Gastroesophageal sphincter (tissue), 4 donors: ENCODE data around the gene C1orf87. TPM values are rescaled to one million over a fixed set of nuclear protein-coding genes. Genes with fewer than 3 reads are reported as not detected.

ENCODE experiments used
- ATAC-seq: fragments of 150-250 bp; one replicate; pipeline ENCODE4 v1.9.1; 2016; ENCODE audit warnings: mild to moderate bottlenecking, moderate library complexity
- H3K27ac ChIP-seq, 4 donors: fragments of 200-600 bp; sonication (generic) in 3 of 4; 1 replicate in 3 of 4; 2 replicates in 1 of 4; pipeline ENCODE4 v1.5.1; 2016 to 2019
- H3K27me3 ChIP-seq: fragments of 200-600 bp; sonication (generic); one replicate; pipeline ENCODE4 v1.5.1; 2019
- H3K36me3 ChIP-seq, 2 donors: fragments of 200-600 bp; sonication (generic); one replicate each; pipeline ENCODE4 v1.5.1; 2019; ENCODE audit warnings: control low read depth in 1 of 2
- H3K4me1 ChIP-seq, 3 donors: fragments of 200-600 bp; sonication (generic); 1 replicate in 2 of 3; 2 replicates in 1 of 3; pipeline ENCODE4 v1.5.1; 2016 to 2019; ENCODE audit warnings: control low read depth in 2 of 3
- H3K4me3 ChIP-seq, 2 donors: fragments of 200-600 bp; sonication (generic); one replicate each; pipeline ENCODE4 v1.5.1; 2019; ENCODE audit warnings: mild to moderate bottlenecking in 1 of 2, moderate library complexity in 1 of 2
- H3K9me3 ChIP-seq, 3 donors: fragments of 200-600 bp; sonication (generic); one replicate each; pipeline ENCODE4 v1.5.1; 2017 to 2019; ENCODE audit warnings: control low read depth in 2 of 3
- EP300 ChIP-seq: sonication (generic); formaldehyde crosslinking; IDR thresholded peaks from one replicate; pipeline ENCODE4 v1.6.1; 2017; ENCODE audit warnings: antibody characterized with exemption, mild to moderate bottlenecking
- POLR2A ChIP-seq, 2 donors: fragments of 450-650 bp; IDR thresholded peaks; one replicate each; pipeline ENCODE4 v1.6.1; 2017; ENCODE audit warnings: antibody characterized with exemption in 2 of 2, mild to moderate bottlenecking in 2 of 2, moderate library complexity in 1 of 2
- POLR2AphosphoS5 ChIP-seq: sonication (generic); formaldehyde crosslinking; IDR thresholded peaks from one replicate; pipeline ENCODE4 v1.6.1; 2017; ENCODE audit warnings: antibody characterized with exemption
- WGBS, 2 donors: methylation state at CpG; one replicate each; pipeline ENCODE4 v1.1.5; 2018; ENCODE audit warnings: low coverage in 1 of 2; 5-methylcytosine and 5-hydroxymethylcytosine counted together
- total RNA-seq, 4 donors: library from RNA; depleted of rRNA; stranded (reverse); fragments of >200 nt; gene quantifications; one replicate each; pipeline ENCODE4 v1.1.0, GENCODE V29; 2016
- TF ChIP-seq, protein P1 (sequence below), 4 experiments: fragments of 200-600 bp in 2 of 4; fragments of 450-650 bp in 2 of 4; sonication (generic) in 1 of 4; IDR thresholded peaks; one replicate each; pipeline ENCODE4 v1.5.1; 2017 to 2019; ENCODE audit warnings: antibody characterized with exemption in 4 of 4, mild to moderate bottlenecking in 2 of 4, moderate library complexity in 2 of 4

Gene C1orf87
- total RNA-seq, 4 donors from 2014 or later = 0.54 TPM; not detected in 3

DNA sequence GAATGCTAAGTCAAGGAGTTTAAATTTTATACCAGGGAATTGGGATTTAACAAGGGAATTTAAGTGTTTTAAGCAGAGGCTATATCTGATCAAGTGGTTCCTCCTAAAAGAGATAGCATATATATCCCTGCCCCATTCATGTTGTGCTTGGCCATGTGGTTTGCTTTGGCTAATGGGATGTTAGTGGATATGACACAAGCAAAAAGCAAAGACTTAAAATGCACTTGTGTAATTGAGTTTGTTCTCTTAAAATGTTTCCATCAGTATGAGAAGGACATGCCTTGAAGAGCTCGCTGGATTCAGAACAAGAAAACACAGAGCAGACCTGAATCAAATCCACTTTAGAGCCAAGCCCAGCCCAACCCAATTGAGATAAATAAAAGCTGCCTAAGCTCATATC, 22.4 kb downstream of the C1orf87 start:
- 100% methylated on average over 1 of the region's 1 CpG for WGBS, 2 donors
- H3K4me1 ChIP-seq = no peaks in the 10 kb centered on the region
- H3K9me3 ChIP-seq = peaks cover 0 to 17% (median 0%) of the 10 kb centered on the region in 3 donors
- H3K27ac ChIP-seq = no peak overlapping the region
- ATAC-seq = no peak
- no peaks in the 10 kb centered on the region for H3K27me3 ChIP-seq
- TF ChIP-seq POLR2A (IDR thresholded peaks at IDR 0.05) (no peak), EP300 (no peak), POLR2AphosphoS5 (no peak)
- TF ChIP-seq, protein P1, sequence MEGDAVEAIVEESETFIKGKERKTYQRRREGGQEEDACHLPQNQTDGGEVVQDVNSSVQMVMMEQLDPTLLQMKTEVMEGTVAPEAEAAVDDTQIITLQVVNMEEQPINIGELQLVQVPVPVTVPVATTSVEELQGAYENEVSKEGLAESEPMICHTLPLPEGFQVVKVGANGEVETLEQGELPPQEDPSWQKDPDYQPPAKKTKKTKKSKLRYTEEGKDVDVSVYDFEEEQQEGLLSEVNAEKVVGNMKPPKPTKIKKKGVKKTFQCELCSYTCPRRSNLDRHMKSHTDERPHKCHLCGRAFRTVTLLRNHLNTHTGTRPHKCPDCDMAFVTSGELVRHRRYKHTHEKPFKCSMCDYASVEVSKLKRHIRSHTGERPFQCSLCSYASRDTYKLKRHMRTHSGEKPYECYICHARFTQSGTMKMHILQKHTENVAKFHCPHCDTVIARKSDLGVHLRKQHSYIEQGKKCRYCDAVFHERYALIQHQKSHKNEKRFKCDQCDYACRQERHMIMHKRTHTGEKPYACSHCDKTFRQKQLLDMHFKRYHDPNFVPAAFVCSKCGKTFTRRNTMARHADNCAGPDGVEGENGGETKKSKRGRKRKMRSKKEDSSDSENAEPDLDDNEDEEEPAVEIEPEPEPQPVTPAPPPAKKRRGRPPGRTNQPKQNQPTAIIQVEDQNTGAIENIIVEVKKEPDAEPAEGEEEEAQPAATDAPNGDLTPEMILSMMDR (IDR thresholded peaks at IDR 0.05) = no peak
- H3K4me3 ChIP-seq = no peak overlapping the region
- no peaks in the 10 kb centered on the region for H3K36me3 ChIP-seq

GRCh38 chr1:60049188-60049587, 24.4 kb downstream of the C1orf87 start:
- Histone ChIP-seq H3K4me3 (no peak overlapping the region), H3K27me3 (no peaks in the 10 kb centered on the region), H3K9me3 (peaks cover 0 to 17% (median 0%) of the 10 kb centered on the region in 3 donors), H3K4me1 (no peaks in the 10 kb centered on the region), H3K36me3 (no peaks in the 10 kb centered on the region), H3K27ac (no peak overlapping the region)
- TF ChIP-seq EP300 (no peak), POLR2A (IDR thresholded peaks at IDR 0.05) (no peak), POLR2AphosphoS5 (no peak)
- TF ChIP-seq, protein P1 (IDR thresholded peaks at IDR 0.05) = no peak
- ATAC-seq = no peak

DNA sequence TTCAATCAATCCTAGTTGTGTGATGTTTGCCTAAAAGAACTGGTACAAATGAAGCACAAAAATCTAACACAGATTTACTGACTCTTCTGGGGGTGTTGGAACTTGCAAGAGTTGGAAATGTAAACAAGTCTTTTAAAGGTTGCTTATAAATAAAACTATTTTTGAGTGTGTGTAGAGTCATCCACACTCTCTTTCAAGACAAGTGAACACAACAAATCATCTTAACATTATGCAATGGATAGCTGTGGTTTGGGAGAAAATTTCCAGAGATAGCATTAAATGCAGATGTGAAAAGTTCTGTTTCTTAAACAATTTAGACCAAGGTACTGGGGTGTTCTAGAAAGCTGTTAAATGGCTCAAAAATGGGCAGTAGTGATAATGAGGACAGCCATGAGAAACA, 28.7 kb downstream of the C1orf87 start:
- Histone ChIP-seq H3K27me3 (no peaks in the 10 kb centered on the region), H3K27ac (no peak overlapping the region), H3K9me3 (peaks cover 0 to 9% (median 0%) of the 10 kb centered on the region in 3 donors), H3K36me3 (no peaks in the 10 kb centered on the region), H3K4me1 (no peaks in the 10 kb centered on the region), H3K4me3 (no peak overlapping the region)
- TF ChIP-seq POLR2A (IDR thresholded peaks at IDR 0.05) (no peak), EP300 (no peak), POLR2AphosphoS5 (no peak)
- TF ChIP-seq, protein P1 (IDR thresholded peaks at IDR 0.05) = no peak
- ATAC-seq = no peak

- WGBS, 2 donors = 66% methylated on average over 2 of the region's 2 CpGs; no CpG with 5 or more reads in 1 of the 2 donors
These were observed 31.8 kb downstream of the C1orf87 start for GRCh38 chr1:60041783-60042182.

DNA sequence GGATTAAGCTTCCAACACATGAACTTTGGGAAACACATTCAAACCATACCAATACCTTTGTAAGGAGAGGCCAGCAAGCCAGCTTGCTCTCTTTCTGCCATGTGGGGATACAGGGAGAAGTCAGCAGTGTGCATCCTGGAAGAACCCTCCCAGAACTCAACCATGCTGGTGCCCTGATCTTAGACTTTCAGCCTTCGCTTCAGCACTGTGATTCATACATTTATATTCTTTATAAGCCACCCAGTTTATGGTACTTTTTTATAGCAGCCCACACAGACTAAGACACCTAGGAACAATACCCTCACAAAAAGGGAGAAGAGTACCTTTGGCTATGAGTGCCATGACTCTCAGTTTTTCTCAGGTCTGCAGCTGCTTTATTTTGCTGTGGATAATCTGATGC, 35.9 kb downstream of the C1orf87 start:
- no peaks in the 10 kb centered on the region for H3K4me1 ChIP-seq
- H3K9me3 ChIP-seq = no peaks in the 10 kb centered on the region
- no peak for ATAC-seq
- H3K4me3 ChIP-seq = no peak overlapping the region
- WGBS, 2 donors = 60 to 100% methylated on average over 1 of the region's 1 CpG
- no peak overlapping the region for H3K27ac ChIP-seq
- TF ChIP-seq EP300 (no peak), POLR2A (IDR thresholded peaks at IDR 0.05) (no peak), POLR2AphosphoS5 (no peak)
- TF ChIP-seq, protein P1 (IDR thresholded peaks at IDR 0.05) = no peak
- no peaks in the 10 kb centered on the region for H3K36me3 ChIP-seq
- H3K27me3 ChIP-seq = no peaks in the 10 kb centered on the region

More at GRCh38 chr1:60041783-60042182, 31.8 kb downstream of the C1orf87 start:
- TF ChIP-seq POLR2AphosphoS5 (no peak), EP300 (no peak), POLR2A (IDR thresholded peaks at IDR 0.05) (no peak)
- TF ChIP-seq, protein P1 (IDR thresholded peaks at IDR 0.05) = no peak
- Histone ChIP-seq H3K4me3 (no peak overlapping the region), H3K27me3 (no peaks in the 10 kb centered on the region), H3K36me3 (no peaks in the 10 kb centered on the region), H3K4me1 (no peaks in the 10 kb centered on the region), H3K9me3 (no peaks in the 10 kb centered on the region), H3K27ac (no peak overlapping the region)
- ATAC-seq = no peak
